Cardiac muscle cell (in vitro differentiated cells and primary cell): Measurements from ENCODE around the gene DLGAP4. TPM values are rescaled to one million over a fixed set of nuclear protein-coding genes. Genes with fewer than 3 reads are reported as not detected.

Experiments used
- DNase-seq, 2 donors: peaks; one replicate each; pipeline versions ENCODE4 v3.0.0 to v3.0.0-alpha.2; 2010 to 2017; ENCODE audit warnings: low read depth in 1 of 2, low spot score in 1 of 2
- H3K27ac ChIP-seq: fragments of 200-600 bp; sonication (generic); 2 replicates; pipeline ENCODE4 v1.5.1; 2016
- H3K27me3 ChIP-seq: fragments of 200-600 bp; sonication (generic); 2 replicates; pipeline ENCODE4 v1.6.0; 2016; ENCODE audit warnings: control low read depth
- H3K36me3 ChIP-seq: fragments of 200-600 bp; sonication (generic); 2 replicates; pipeline ENCODE4 v1.5.1; 2016; ENCODE audit warnings: control low read depth
- H3K4me1 ChIP-seq: fragments of 200-600 bp; sonication (generic); 2 replicates; pipeline ENCODE4 v1.8.1; 2017; ENCODE audit warnings: low read depth, mild to moderate bottlenecking, mixed run types
- H3K4me3 ChIP-seq: fragments of 200-600 bp; sonication (generic); 2 replicates; pipeline ENCODE4 v1.5.1; 2016; ENCODE audit warnings: mild to moderate bottlenecking
- H3K9me3 ChIP-seq: fragments of 200-600 bp; sonication (generic); 2 replicates; pipeline ENCODE4 v1.5.1; 2017; ENCODE audit warnings: low read depth, mild to moderate bottlenecking, control low read depth
- CTCF ChIP-seq: IDR thresholded peaks from 2 replicates; pipeline ENCODE4 v1.5.1; 2012; ENCODE audit warnings: low read depth, mild to moderate bottlenecking, low read length
- polyA plus RNA-seq: library from polyadenylated mRNA; unstranded; fragments of >200 nt; fragmentation: Nextera tagmentation; extraction: Ambion mirVana; gene quantifications from 2 replicates; pipeline ENCODE4 v1.2.1, GENCODE V29; 2016
- total RNA-seq: library from RNA; depleted of rRNA; stranded (reverse); fragments of >200 nt; gene quantifications from 2 replicates; pipeline ENCODE4 v1.2.3, GENCODE V29; 2016

The DLGAP4 gene
- total and polyA plus RNA-seq, 2 experiments from 2014 or later = 45.7 to 51.6 TPM

GRCh38 chr20:36273414-36274180 is 32.5 kb upstream of the DLGAP4 start:
- Histone ChIP-seq H3K27ac (no peak overlapping the region), H3K4me3 (no peak overlapping the region), H3K27me3 (no peaks in the 10 kb centered on the region), H3K9me3 (no peaks in the 10 kb centered on the region), H3K36me3 (no peaks in the 10 kb centered on the region), H3K4me1 (no peaks in the 10 kb centered on the region)
- peak in 1 of 2 donors; percentile 28 for DNase-seq
- peak; percentile 35 for TF ChIP-seq CTCF

- H3K4me1 ChIP-seq = no peaks in the 10 kb centered on the region
- H3K27ac ChIP-seq = no peak overlapping the region
- DNase-seq = no peak
- TF ChIP-seq CTCF = no peak
- H3K36me3 ChIP-seq = no peaks in the 10 kb centered on the region
- H3K27me3 ChIP-seq = no peaks in the 10 kb centered on the region
- H3K9me3 ChIP-seq = no peaks in the 10 kb centered on the region
- H3K4me3 ChIP-seq = no peak overlapping the region
Measured at GRCh38 chr20:36274181-36274841, 31.8 kb upstream of the DLGAP4 start.

GRCh38 chr20:36275011-36275410 is 31.1 kb upstream of the DLGAP4 start:
- no peaks in the 10 kb centered on the region for H3K9me3 ChIP-seq
- DNase-seq = no peak

GRCh38 chr20:36275441-36276189 is 30.5 kb upstream of the DLGAP4 start:
- no peak for TF ChIP-seq CTCF
- H3K4me3 ChIP-seq = no peak overlapping the region
- no peaks in the 10 kb centered on the region for H3K36me3 ChIP-seq
- DNase-seq = no peak
- no peaks in the 10 kb centered on the region for H3K27me3 ChIP-seq
- no peaks in the 10 kb centered on the region for H3K4me1 ChIP-seq
- no peaks in the 10 kb centered on the region for H3K9me3 ChIP-seq
- no peak overlapping the region for H3K27ac ChIP-seq

More at GRCh38 chr20:36275011-36275410, 31.1 kb upstream of the DLGAP4 start:
- Histone ChIP-seq H3K36me3 (no peaks in the 10 kb centered on the region), H3K4me1 (no peaks in the 10 kb centered on the region), H3K4me3 (no peak overlapping the region), H3K27me3 (no peaks in the 10 kb centered on the region), H3K27ac (no peak overlapping the region)
- TF ChIP-seq CTCF = no peak

- no peak for TF ChIP-seq CTCF
- H3K27me3 ChIP-seq = no peaks in the 10 kb centered on the region
- H3K9me3 ChIP-seq = no peaks in the 10 kb centered on the region
- H3K4me1 ChIP-seq = no peaks in the 10 kb centered on the region
- no peak overlapping the region for H3K27ac ChIP-seq
- H3K36me3 ChIP-seq = no peaks in the 10 kb centered on the region
- no peak overlapping the region for H3K4me3 ChIP-seq
- no peak for DNase-seq
Measured at GRCh38 chr20:36277546-36277945, 28.6 kb upstream of the DLGAP4 start.
